Activated CD4-positive, alpha-beta T cell treated with anti-CD3 and anti-CD28 coated beads, Interleukin-2, Interleukin-4, amounts not matched to agents 100 ng/mL and 50 ng/mL, durations not matched to agents 16 hours and 8 hours (primary cell): ENCODE data around the gene COMMD1.
"Not testable (repeated sequence)": the region's sequence is repeated elsewhere in the genome, so short reads cannot be mapped to it uniquely, and the experiment has no call there.

Experiments
- DNase-seq: peaks from one replicate; pipeline ENCODE4 v3.0.0-alpha.2; 2020; ENCODE audit warnings: low spot score

Gene COMMD1

GRCh38 chr2:61966087-61966727 lies 60.7 kb downstream of the COMMD1 start:
- DNase-seq, result no peak

- no peak for DNase-seq
Observed at GRCh38 chr2:61967262-61967661, 61.8 kb downstream of the COMMD1 start.

- DNase-seq, result no peak
Observed at GRCh38 chr2:61969376-61969775, 63.9 kb downstream of the COMMD1 start.

- no peak for DNase-seq
Observed at GRCh38 chr2:61970807-61971556, 65.5 kb downstream of the COMMD1 start.

DNA sequence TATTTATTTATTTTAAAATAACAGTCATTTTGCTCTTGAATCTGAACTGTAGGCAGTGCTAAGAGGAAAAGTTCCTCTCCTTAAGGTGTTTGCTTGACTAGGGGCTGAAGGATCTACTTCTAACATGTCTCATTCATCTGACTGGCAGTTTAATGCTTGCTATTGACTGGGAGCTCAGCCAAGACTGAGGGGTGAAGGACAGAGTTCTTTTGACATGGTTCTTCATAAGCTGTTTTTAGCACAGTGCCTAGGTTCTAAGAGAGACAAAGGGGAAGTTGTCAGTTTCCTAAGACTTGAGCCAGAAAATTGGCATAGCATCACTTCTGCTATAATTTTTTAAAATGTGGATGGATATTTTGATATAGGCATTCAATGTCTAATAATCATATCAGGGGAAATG lies 73.0 kb downstream of the COMMD1 start:
- DNase-seq, result no peak

- no peak for DNase-seq
Observed at GRCh38 chr2:61980758-61981157, 75.3 kb downstream of the COMMD1 start.

- DNase-seq, result no peak
Observed at GRCh38 chr2:61984682-61985081, 79.2 kb downstream of the COMMD1 start.

DNA sequence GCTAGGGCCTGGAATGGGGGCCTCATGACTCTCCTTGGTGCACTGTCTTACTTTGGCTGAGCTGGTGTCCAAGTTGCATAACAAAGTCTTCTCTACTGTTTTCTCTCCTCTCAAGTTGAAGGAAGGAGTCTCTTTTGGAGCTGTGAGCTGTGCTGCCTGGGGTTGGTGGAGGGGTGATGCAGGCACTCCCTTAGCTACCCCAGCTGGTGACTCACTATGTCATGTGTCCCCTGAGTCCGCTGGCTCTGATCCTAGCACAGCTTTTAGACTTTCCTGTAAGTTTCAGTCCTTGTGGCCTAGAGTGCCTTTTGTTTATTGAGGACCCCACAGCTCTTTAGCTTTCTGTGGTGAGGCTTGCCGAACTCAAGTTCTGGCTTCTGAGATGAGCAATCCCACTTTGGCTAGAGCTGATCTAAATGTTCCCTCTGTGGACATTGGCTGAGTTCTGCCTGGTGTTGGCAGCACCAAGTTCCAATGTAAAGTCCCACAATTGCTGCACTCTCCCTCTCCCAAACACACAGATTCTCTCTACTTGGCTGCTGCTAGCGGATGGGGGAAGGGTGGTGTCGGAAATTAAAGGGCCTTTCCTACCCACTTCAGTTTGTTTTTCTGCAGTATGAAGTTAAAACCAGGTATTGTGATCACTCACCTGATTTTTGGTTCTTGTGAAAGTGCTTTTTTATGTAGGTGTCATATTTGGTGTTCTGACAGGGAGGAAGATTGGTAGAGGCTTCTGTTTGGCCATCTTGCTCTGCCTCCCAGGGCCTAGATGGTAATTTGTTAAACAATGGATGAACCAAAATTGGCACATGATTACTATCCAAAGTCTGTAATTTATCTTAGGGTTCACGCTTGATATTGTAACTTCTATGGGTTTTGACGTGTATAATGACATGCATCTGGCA lies 83.2 kb downstream of the COMMD1 start:
- no peak for DNase-seq

DNA sequence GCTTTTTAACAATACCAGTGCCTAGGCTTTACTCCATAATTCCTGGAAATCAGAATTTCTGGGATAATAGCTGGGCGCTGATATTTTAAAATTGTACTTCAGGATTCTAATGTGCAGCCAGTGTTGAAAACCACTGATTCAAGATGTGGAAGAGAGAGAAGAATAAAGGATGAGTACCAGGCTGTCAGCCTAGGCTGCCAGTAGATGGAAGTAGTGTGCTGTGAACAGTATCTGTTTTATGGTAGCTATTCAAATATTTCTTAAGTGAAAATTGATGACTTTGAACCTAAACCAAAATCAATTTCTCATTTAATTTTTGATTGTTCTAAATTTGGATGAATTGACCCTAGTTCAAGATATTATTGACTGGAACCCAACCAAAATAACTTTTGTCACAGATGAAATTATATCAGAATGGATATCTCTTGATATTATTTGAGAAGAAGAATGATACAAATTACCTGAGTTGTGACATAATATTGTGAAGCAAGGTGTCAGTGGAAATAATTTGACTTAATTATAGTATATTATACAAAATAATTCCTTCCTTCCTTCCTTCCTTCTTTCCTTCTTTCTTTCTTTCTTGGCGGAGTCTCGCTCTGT lies 88.0 kb downstream of the COMMD1 start:
- DNase-seq, result peak; percentile 11

DNA sequence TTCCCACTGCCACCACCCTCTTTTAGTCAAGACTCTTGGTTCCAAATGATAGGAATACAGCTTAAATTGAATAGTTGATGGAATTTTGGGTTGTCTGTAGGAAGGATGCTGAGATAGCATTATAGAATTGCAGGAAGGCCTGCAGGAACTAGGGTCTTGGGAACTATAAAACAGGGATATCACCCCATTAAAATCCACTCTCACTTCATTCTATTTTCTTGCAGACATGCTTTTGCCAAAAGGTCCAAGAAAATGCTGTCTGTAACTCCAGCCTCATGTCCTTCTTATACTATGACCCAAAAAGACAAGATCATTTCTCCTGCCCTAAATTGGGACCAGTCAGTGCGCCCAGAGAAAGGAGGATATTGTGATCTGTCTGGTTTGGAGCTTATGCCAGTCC lies 89.1 kb downstream of the COMMD1 start:
- DNase-seq, result no peak

GRCh38 chr2:61995065-61995464 lies 89.6 kb downstream of the COMMD1 start:
- DNase-seq, result no peak

DNA sequence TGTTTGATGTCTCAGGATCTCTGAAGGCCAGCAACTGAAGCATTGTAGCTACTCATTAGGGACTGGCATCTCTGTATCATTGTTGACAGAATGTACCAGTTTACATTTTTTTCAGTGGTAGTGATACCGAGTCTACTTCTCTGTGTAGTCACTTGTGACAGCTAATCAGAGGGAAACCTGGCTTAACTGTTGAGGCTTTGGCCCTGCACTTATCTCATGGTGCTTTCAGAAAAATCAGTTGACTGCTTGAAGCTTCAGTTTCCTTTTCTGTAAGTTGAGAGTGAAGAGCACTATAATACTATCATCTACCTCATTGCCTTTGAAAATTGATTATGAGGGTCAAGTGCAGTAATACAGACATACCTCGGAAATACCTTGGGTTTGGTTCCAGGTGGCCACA lies 90.0 kb downstream of the COMMD1 start:
- DNase-seq, result no peak

- DNase-seq, result no peak
Observed at GRCh38 chr2:61998426-61998825, 93.0 kb downstream of the COMMD1 start.

GRCh38 chr2:62000538-62000937 lies 95.1 kb downstream of the COMMD1 start:
- no peak for DNase-seq

DNA sequence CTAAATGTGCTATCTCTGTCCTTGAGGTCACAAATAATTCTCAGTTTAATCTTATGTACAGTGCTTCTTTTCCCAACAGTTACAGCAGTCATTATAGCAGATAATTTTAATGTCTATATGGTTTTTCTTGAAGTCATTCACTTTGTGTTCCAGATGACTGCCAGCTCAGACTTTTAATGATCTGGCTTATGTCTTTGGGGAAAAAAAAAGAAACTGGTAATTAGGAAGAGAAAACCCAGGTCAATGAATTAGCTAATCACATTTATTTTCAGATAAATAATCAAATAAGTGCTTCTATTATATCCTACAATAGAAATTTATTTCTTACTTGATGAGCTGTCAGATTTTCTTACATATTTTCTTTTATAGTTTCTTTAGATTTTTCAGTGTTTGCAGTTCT lies 96.0 kb downstream of the COMMD1 start:
- DNase-seq, result no peak

DNA sequence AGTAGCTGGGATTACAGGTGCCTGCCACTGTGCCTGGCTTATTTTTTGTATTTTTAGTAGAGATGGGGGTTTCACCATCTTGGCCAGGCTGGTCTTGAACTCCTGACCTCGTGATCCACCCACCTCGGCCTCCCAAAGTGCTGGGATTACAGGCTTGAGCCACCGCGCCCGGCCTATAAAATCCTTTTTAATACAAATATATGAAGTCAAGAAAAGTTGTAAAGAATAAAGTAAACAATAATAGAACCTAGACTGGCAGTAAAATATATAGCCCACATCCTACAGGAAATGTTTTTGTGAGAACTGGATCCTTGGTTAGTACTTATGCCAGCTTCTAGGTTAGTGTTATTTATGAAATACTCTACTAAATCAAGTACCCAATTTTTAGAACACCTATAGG lies 99.0 kb downstream of the COMMD1 start:
- not testable (repeated sequence) for DNase-seq

DNA sequence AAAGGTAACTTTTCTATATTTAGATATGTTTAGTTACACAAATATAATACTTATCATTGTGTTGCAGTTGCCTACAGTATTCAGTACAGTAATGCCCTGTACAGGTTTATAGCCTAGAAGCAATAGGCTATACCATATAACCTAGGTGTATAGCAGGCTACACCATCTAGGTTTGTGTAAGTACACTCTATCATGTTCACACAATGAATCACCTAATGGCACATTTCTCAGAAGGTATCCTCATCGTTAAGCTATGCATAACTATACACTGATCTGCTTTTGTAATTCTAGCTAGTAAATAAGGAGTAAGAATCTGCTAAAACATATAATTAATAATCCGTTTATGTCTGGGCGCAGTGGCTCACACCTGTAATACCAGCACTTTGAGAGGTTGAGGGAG lies 102.1 kb downstream of the COMMD1 start:
- DNase-seq, result no peak

DNA sequence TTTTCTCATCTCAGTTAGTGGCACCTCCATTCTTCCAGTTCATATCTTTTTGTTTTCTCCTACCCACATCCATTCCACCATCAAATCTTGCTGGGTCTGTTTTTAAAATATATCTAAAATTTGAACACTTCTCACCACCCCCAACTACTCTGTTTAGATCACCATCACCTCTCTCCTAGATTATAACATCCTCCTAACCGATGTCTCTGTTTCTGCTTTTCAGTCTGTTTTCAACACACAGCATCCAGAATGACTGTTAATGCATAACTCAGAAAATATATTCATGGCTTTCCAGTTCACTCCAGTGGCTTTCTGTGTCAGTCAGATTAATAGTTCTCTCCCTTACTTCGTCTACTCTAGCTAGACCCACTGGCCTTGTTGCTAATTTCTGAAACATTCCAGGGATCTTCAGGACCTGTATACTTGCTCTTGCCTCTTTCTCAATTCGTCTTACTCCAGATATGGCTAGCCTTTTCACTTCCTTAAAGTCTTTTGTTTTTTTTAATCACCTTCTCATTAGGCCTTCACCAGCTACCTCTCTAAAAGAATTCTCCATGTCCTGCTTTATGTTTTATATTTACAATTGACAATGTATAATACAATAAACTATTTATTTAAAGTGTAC lies 105.3 kb downstream of the COMMD1 start:
- no peak for DNase-seq

DNA sequence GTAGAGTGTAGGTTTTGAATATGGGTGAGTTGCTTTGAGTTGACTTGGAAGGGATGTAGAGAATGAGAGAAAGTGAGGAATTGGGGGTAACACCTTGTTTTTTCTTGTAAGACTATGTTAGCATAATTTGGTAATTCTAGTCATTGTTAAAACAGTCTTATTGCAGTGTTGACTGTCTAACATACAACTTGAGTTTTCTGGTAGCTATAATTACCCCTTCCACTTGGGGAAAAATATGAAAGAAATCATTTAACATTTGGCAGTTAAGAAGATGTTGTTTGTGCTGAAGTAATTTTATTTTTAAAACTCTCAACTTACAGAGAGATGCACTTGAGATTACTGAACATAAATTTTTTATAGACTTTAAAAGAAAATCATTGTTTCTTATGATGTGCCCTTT lies 108.2 kb downstream of the COMMD1 start:
- DNase-seq, result no peak

GRCh38 chr2:62014102-62014501 lies 108.6 kb downstream of the COMMD1 start:
- no peak for DNase-seq

DNA sequence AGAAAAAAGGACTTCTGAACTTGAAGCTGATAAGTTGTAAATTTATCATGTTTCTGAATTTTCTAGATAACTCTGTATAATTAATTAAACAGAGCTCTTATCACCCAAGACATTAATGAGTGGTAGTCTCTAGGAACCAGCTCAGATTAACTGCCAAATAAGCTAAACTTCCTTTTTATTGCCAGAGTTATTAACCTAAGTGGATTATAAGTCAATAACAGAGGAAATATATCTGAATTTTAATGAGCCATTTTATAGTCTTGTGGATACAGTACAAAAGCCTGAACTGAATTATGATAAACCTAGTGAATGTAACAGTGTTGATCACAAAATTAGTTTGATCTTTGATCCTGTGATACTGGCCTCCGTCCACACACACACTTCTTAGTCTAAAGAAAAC lies 111.5 kb downstream of the COMMD1 start:
- no peak for DNase-seq

GRCh38 chr2:62029910-62030309 lies 124.4 kb downstream of the COMMD1 start:
- DNase-seq, result no peak
